ENCODE data around the gene ACTN3.

- TF ChIP-seq CTCF (IDR thresholded peaks at IDR 0.05; ENCODE audit: insufficient read depth, low read length), result no peak
- no peak for TF ChIP-seq GABPA (IDR thresholded peaks at IDR 0.05; ENCODE audit: low read depth)
- TF ChIP-seq, protein P1, sequence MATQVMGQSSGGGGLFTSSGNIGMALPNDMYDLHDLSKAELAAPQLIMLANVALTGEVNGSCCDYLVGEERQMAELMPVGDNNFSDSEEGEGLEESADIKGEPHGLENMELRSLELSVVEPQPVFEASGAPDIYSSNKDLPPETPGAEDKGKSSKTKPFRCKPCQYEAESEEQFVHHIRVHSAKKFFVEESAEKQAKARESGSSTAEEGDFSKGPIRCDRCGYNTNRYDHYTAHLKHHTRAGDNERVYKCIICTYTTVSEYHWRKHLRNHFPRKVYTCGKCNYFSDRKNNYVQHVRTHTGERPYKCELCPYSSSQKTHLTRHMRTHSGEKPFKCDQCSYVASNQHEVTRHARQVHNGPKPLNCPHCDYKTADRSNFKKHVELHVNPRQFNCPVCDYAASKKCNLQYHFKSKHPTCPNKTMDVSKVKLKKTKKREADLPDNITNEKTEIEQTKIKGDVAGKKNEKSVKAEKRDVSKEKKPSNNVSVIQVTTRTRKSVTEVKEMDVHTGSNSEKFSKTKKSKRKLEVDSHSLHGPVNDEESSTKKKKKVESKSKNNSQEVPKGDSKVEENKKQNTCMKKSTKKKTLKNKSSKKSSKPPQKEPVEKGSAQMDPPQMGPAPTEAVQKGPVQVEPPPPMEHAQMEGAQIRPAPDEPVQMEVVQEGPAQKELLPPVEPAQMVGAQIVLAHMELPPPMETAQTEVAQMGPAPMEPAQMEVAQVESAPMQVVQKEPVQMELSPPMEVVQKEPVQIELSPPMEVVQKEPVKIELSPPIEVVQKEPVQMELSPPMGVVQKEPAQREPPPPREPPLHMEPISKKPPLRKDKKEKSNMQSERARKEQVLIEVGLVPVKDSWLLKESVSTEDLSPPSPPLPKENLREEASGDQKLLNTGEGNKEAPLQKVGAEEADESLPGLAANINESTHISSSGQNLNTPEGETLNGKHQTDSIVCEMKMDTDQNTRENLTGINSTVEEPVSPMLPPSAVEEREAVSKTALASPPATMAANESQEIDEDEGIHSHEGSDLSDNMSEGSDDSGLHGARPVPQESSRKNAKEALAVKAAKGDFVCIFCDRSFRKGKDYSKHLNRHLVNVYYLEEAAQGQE (IDR thresholded peaks at IDR 0.05; ENCODE audit: insufficient replicate concordance, low read depth), result no peak
These were observed 22.2 kb upstream of the ACTN3 start for GRCh38 chr11:66524304-66525040.
